OCI-LY3 (cell line): Measurements from ENCODE around the gene ACTR3.
A peak's percentile ranks its signal among the peaks of the same experiment; 100 is the strongest.

ENCODE experiments used
- H2AFZ ChIP-seq: fragments of 200-600, 300-600 bp; shearing (Covaris generic); 2 replicates; pipeline ENCODE4 v1.6.0; 2014; ENCODE audit warnings: antibody characterized with exemption, low read depth, low read length
- H3K27ac ChIP-seq: fragments of 200-600, 300-600 bp; sonication (generic); 2 replicates; pipeline ENCODE4 v1.5.1; 2014; ENCODE audit warnings: mild to moderate bottlenecking, low read length, moderate library complexity, mixed read lengths
- H3K27me3 ChIP-seq: fragments of 200-600, 300-600 bp; sonication (generic); 2 replicates; pipeline ENCODE4 v1.6.1; 2014; ENCODE audit warnings: low read depth, low read length, mixed read lengths
- H3K36me3 ChIP-seq: fragments of 200-600, 300-600 bp; sonication (generic); replicated peaks from 2 replicates; pipeline ENCODE3; 2014; ENCODE audit warnings: low read depth, low read length, mixed read lengths
- H3K4me1 ChIP-seq: fragments of 300-600, 200-600 bp; sonication (generic); 2 replicates; pipeline ENCODE4 v1.6.1; 2014; ENCODE audit warnings: low read length, mixed read lengths
- H3K4me2 ChIP-seq: fragments of 200-600, 300-600 bp; sonication (generic); 2 replicates; pipeline ENCODE4 v1.6.1; 2014; ENCODE audit warnings: low read length, mixed read lengths
- H3K4me3 ChIP-seq: fragments of 300-600, 200-600 bp; sonication (generic); 2 replicates; pipeline ENCODE4 v1.5.1; 2014; ENCODE audit warnings: antibody characterized with exemption, mild to moderate bottlenecking, low read length, moderate library complexity
- H3K79me2 ChIP-seq: fragments of 300-600, 200-600 bp; shearing (Covaris generic); 2 replicates; pipeline ENCODE4 v1.6.1; 2014; ENCODE audit warnings: mild to moderate bottlenecking, low read length, mixed read lengths
- H3K9ac ChIP-seq: fragments of 300-600, 200-600 bp; shearing (Covaris generic); 2 replicates; pipeline ENCODE4 v1.6.0; 2014; ENCODE audit warnings: mild to moderate bottlenecking, low read length, moderate library complexity
- H3K9me3 ChIP-seq: fragments of 200-600, 300-600 bp; shearing (Covaris generic); 2 replicates; pipeline ENCODE4 v1.6.1; 2014; ENCODE audit warnings: low read length, mixed read lengths; ENCODE audit not compliant: insufficient read depth
- H4K20me1 ChIP-seq: fragments of 200-600, 300-600 bp; sonication (generic); 2 replicates; pipeline ENCODE4 v1.6.1; 2016; ENCODE audit warnings: low read length, mixed read lengths; ENCODE audit not compliant: insufficient read depth
- EZH2phosphoT487 ChIP-seq: fragments of 200-600 bp; shearing (Covaris generic); IDR thresholded peaks from 2 replicates; pipeline ENCODE4 v1.6.1; 2018; ENCODE audit warnings: antibody characterized with exemption, mixed run types, low read depth
- TF ChIP-seq, protein P1 (sequence below): fragments of 200-600, 300-600 bp; sonication (generic); IDR thresholded peaks from 2 replicates; pipeline ENCODE4 v1.5.1; 2014; ENCODE audit warnings: antibody characterized with exemption, low read length, low read depth

Gene ACTR3

DNA sequence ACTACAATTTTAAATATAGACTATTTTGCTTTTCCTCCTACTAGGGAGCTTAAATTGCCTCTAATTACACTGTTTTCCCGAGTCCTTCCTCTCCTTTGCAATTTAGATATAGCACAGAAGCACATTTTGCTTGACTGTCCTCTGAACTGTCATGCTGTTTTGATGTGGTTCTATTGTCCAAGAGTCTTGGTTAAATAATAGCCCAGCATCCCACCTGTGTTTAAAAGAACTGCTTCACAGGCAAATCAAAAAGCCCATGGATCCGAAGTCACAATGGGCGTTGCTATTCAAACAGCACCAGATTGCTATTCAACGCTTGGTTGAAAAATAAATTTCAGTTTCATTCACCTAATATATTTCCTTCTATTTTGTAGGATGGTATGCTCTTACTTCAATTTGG lies 22.3 kb upstream of the ACTR3 start:
- H3K79me2 ChIP-seq, result no peaks in the 10 kb centered on the region
- peak overlapping the region; percentile 37 for H2AFZ ChIP-seq
- TF ChIP-seq, protein P1, sequence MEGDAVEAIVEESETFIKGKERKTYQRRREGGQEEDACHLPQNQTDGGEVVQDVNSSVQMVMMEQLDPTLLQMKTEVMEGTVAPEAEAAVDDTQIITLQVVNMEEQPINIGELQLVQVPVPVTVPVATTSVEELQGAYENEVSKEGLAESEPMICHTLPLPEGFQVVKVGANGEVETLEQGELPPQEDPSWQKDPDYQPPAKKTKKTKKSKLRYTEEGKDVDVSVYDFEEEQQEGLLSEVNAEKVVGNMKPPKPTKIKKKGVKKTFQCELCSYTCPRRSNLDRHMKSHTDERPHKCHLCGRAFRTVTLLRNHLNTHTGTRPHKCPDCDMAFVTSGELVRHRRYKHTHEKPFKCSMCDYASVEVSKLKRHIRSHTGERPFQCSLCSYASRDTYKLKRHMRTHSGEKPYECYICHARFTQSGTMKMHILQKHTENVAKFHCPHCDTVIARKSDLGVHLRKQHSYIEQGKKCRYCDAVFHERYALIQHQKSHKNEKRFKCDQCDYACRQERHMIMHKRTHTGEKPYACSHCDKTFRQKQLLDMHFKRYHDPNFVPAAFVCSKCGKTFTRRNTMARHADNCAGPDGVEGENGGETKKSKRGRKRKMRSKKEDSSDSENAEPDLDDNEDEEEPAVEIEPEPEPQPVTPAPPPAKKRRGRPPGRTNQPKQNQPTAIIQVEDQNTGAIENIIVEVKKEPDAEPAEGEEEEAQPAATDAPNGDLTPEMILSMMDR, result no peak
- TF ChIP-seq EZH2phosphoT487, result no peak
- H3K4me2 ChIP-seq, result peak overlapping the region; percentile 38
- no peak overlapping the region for H3K27ac ChIP-seq
- no peak overlapping the region for H3K9ac ChIP-seq
- peaks cover 22% of the 10 kb centered on the region for H3K4me1 ChIP-seq
- no peaks in the 10 kb centered on the region for H3K27me3 ChIP-seq
- no peaks in the 10 kb centered on the region for H3K36me3 ChIP-seq
- H4K20me1 ChIP-seq, result no peaks in the 10 kb centered on the region
- H3K4me3 ChIP-seq, result peak overlapping the region; percentile 10; the same call in 1 of the 2 replicates
- H3K9me3 ChIP-seq, result no peaks in the 10 kb centered on the region

DNA sequence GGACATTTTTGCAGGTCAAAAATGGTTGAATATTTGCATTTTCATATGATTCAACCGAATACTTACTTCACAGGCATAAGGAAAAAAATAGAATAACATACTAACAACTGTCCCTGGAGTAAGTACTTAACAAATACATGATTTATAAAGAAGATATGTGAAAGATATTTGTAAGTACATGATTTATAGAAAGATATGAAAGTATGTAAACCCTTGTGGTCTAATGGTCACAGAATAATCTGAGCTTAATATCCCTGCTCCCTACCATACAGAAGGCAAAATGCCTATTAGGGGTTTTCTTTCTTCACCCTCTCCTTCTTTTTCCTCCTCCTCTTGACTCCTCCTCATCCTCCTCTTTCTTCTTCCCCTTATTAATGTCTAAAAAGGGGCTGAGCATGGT lies 20.6 kb upstream of the ACTR3 start:
- no peak overlapping the region for H3K27ac ChIP-seq
- H3K9me3 ChIP-seq, result no peaks in the 10 kb centered on the region
- peaks cover 10% of the 10 kb centered on the region for H3K4me1 ChIP-seq
- no peak overlapping the region for H3K4me2 ChIP-seq
- H3K36me3 ChIP-seq, result no peaks in the 10 kb centered on the region
- no peaks in the 10 kb centered on the region for H4K20me1 ChIP-seq
- H3K27me3 ChIP-seq, result no peaks in the 10 kb centered on the region
- no peak overlapping the region for H3K9ac ChIP-seq
- TF ChIP-seq, protein P1, result no peak
- TF ChIP-seq EZH2phosphoT487, result no peak
- no peaks in the 10 kb centered on the region for H3K79me2 ChIP-seq
- no peak overlapping the region for H2AFZ ChIP-seq
- H3K4me3 ChIP-seq, result no peak overlapping the region

DNA sequence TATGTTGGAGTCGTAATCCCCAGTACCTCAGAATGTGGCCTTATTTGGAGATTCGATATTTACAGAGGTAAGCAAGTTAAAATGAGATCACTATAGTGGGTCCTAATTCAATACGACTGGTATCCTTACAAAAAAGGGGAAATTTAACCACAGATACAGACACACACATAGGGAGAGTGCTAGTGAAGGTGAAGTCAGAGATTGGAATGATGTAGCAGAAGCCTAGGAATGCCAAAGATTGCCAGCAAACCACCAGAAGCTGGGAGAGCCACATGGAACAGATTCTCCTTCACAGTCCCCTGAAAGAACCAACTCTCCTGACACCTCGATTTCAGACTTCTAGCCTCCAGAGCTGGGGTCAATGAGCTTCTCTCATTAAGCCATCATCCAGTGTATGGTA lies 17.7 kb upstream of the ACTR3 start:
- Histone ChIP-seq H4K20me1 (no peaks in the 10 kb centered on the region), H3K4me3 (no peak overlapping the region), H3K79me2 (no peaks in the 10 kb centered on the region), H3K9ac (no peak overlapping the region), H2AFZ (no peak overlapping the region), H3K4me1 (peaks cover 9% of the 10 kb centered on the region), H3K9me3 (no peaks in the 10 kb centered on the region), H3K27ac (no peak overlapping the region), H3K4me2 (no peak overlapping the region), H3K27me3 (no peaks in the 10 kb centered on the region), H3K36me3 (no peaks in the 10 kb centered on the region)
- TF ChIP-seq EZH2phosphoT487, result no peak
- TF ChIP-seq, protein P1, result no peak

DNA sequence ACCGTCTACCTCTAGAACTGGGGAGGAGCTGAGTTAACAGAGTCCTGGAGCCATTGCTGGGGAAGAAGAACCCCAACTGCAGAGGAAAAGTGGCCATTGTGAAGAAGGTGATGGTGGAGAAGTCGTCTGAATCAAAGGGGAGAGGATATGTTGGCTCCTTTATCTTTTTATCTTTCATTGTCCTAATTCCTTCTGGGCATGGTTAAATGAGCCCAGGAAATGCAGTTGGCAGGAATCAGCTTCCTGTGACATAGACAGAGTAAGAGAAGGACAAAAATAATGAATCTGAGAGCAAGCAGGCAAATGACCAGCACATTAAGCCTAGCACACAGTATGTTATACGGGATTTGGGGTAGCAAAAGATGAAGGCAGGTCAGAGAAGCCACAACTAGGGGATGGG lies 16.0 kb upstream of the ACTR3 start:
- Histone ChIP-seq H3K79me2 (no peaks in the 10 kb centered on the region), H3K9ac (no peak overlapping the region), H3K4me1 (no peaks in the 10 kb centered on the region), H3K27me3 (no peaks in the 10 kb centered on the region), H3K9me3 (no peaks in the 10 kb centered on the region), H2AFZ (no peak overlapping the region), H3K36me3 (peaks cover 6% of the 10 kb centered on the region), H3K4me3 (no peak overlapping the region), H4K20me1 (no peaks in the 10 kb centered on the region), H3K4me2 (no peak overlapping the region), H3K27ac (no peak overlapping the region)
- TF ChIP-seq EZH2phosphoT487, result no peak
- TF ChIP-seq, protein P1, result no peak
